ENCODE results near the gene KRT77. TPM values are rescaled to one million over a fixed set of nuclear protein-coding genes. Genes with fewer than 3 reads are reported as not detected.

Gene KRT77
- not detected for polyA plus RNA-seq (2012; ENCODE audit: insufficient read length, low read depth)

DNA sequence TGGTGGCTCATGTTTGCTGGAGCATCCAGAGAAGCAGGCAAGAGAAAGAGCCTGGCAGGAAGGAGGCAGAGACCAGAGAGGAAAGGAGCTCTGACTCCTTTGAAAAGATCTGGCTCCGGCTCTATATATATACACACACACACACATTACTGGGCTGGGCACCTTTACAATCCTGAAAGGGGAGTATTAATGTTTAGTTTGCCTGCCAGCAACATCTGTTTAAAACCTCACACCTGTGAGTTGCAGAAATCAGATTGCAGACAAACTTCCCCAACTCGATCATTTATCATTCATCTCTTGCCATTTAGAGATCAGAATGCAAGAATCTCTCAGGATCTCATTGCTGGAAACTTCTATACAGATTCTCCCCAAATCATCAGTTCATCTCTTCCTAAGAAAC is at the start of gene KRT77:
Gene KRT77 (minus strand): TSS at position 101 of the 400 bp plus-strand sequence. CDS start 90 bp downstream, at position 11.
- TF ChIP-seq, protein P1, sequence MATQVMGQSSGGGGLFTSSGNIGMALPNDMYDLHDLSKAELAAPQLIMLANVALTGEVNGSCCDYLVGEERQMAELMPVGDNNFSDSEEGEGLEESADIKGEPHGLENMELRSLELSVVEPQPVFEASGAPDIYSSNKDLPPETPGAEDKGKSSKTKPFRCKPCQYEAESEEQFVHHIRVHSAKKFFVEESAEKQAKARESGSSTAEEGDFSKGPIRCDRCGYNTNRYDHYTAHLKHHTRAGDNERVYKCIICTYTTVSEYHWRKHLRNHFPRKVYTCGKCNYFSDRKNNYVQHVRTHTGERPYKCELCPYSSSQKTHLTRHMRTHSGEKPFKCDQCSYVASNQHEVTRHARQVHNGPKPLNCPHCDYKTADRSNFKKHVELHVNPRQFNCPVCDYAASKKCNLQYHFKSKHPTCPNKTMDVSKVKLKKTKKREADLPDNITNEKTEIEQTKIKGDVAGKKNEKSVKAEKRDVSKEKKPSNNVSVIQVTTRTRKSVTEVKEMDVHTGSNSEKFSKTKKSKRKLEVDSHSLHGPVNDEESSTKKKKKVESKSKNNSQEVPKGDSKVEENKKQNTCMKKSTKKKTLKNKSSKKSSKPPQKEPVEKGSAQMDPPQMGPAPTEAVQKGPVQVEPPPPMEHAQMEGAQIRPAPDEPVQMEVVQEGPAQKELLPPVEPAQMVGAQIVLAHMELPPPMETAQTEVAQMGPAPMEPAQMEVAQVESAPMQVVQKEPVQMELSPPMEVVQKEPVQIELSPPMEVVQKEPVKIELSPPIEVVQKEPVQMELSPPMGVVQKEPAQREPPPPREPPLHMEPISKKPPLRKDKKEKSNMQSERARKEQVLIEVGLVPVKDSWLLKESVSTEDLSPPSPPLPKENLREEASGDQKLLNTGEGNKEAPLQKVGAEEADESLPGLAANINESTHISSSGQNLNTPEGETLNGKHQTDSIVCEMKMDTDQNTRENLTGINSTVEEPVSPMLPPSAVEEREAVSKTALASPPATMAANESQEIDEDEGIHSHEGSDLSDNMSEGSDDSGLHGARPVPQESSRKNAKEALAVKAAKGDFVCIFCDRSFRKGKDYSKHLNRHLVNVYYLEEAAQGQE (IDR thresholded peaks at IDR 0.05; ENCODE audit: insufficient read depth in 1 of 2, low read depth in 2 of 2, low read length in 2 of 2): no peak
- TF ChIP-seq SIN3A (IDR thresholded peaks at IDR 0.05; ENCODE audit: borderline replicate concordance, insufficient read depth, low read length) (no peak), POLR2AphosphoS5 (IDR thresholded peaks at IDR 0.05; ENCODE audit: low read depth, low read length) (no peak), FOXP2 (optimal IDR thresholded peaks at IDR 0.05; ENCODE audit: borderline replicate concordance, extremely low read depth, extremely low read length, insufficient read depth) (no peak), TAF1 (IDR thresholded peaks at IDR 0.05; ENCODE audit: borderline replicate concordance, insufficient read depth, low read length) (no peak)

DNA sequence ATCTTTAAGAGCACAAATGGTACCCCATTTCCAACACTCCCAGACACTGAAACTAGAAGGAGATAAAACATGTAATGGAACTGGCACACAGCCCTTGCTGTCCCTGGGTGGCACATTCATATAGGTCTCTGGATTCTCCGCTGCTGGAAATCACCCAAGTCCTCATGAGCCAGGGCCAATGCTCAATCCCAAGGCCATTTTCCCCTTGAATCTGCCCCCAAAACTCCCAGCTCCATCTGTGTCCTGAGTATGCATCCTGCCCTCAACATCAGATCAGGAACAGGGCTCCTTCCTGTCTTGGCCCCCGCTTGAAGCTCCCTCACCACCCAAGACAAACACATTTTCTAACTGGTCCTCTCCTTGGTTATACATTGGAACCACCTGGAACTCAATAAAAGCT is 49.2 kb upstream of the KRT77 start:
- TF ChIP-seq, protein P1 (IDR thresholded peaks at IDR 0.05; ENCODE audit: insufficient read depth in 1 of 2, low read depth in 2 of 2, low read length in 2 of 2): no peak
- TF ChIP-seq TAF1 (IDR thresholded peaks at IDR 0.05; ENCODE audit: borderline replicate concordance, insufficient read depth, low read length) (no peak), SIN3A (IDR thresholded peaks at IDR 0.05; ENCODE audit: borderline replicate concordance, insufficient read depth, low read length) (no peak), POLR2AphosphoS5 (IDR thresholded peaks at IDR 0.05; ENCODE audit: low read depth, low read length) (no peak), FOXP2 (optimal IDR thresholded peaks at IDR 0.05; ENCODE audit: borderline replicate concordance, extremely low read depth, extremely low read length, insufficient read depth) (no peak)

DNA sequence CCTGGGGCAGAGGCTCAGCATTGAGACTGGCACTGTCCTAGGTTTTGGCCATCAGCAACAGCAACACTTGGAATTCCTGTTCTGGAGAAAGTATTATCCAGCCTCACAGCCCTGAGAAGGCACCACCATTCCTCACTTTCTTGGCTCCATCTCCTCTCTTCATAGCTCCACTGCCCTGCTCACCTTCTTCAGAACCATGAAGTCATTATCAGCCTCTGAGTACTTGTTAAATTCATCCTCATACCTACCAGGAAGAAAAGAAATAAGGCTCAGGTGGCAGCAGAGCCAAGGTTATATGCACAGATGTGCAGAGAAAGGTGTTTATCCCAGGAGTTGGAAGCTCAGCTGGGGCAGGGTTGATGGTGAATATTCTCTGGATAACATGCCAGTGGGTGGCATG is 48.5 kb upstream of the KRT77 start:
- TF ChIP-seq SIN3A (IDR thresholded peaks at IDR 0.05; ENCODE audit: borderline replicate concordance, insufficient read depth, low read length): no peak
- TF ChIP-seq, protein P1 (IDR thresholded peaks at IDR 0.05; ENCODE audit: insufficient read depth in 1 of 2, low read depth in 2 of 2, low read length in 2 of 2): no peak
- no peak for TF ChIP-seq TAF1 (IDR thresholded peaks at IDR 0.05; ENCODE audit: borderline replicate concordance, insufficient read depth, low read length)
- TF ChIP-seq FOXP2 (optimal IDR thresholded peaks at IDR 0.05; ENCODE audit: borderline replicate concordance, extremely low read depth, extremely low read length, insufficient read depth): no peak
- TF ChIP-seq POLR2AphosphoS5 (IDR thresholded peaks at IDR 0.05; ENCODE audit: low read depth, low read length): no peak

DNA sequence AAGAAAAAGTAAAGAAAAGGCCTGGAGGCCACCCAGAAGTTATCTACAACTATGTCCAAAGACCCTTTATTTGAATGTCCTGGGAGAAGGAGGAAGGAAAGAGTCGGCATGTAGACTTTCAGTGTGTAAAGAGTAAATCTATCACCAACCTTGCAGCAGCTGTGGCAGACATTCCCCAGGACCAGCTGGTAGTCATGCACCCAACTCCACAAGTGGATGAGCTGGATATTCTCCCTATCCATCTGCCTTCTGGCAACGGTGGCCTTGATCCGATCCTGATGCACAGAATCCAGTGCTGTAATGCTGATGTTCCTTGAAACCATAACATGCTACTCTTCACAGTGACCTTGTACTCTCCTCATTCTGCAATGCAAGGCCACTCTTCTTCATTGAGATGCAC is 46.5 kb upstream of the KRT77 start:
- no peak for TF ChIP-seq FOXP2 (optimal IDR thresholded peaks at IDR 0.05; ENCODE audit: borderline replicate concordance, extremely low read depth, extremely low read length, insufficient read depth)
- TF ChIP-seq, protein P1 (IDR thresholded peaks at IDR 0.05; ENCODE audit: insufficient read depth in 1 of 2, low read depth in 2 of 2, low read length in 2 of 2): no peak
- no peak for TF ChIP-seq POLR2AphosphoS5 (IDR thresholded peaks at IDR 0.05; ENCODE audit: low read depth, low read length)
- TF ChIP-seq SIN3A (IDR thresholded peaks at IDR 0.05; ENCODE audit: borderline replicate concordance, insufficient read depth, low read length): no peak
- no peak for TF ChIP-seq TAF1 (IDR thresholded peaks at IDR 0.05; ENCODE audit: borderline replicate concordance, insufficient read depth, low read length)

DNA sequence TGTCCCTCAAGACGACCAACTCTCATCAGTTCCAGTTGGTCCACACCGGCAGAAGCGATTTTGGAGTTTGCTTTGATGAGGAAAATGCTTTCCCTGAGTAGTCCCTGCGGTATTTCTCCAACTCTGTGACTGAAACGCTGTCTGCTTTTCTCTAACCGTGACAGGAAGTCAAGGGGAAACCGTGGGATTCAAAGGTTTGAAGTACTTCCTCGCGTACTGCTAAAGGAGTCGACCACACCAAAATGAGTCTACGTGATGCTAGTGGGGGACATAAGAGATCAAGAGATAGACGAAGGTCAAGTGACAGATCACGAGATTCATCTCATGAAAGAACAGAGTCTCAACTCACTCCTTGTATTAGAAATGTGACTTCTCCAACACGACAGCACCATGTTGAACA is 45.3 kb upstream of the KRT77 start:
- no peak for TF ChIP-seq SIN3A (IDR thresholded peaks at IDR 0.05; ENCODE audit: borderline replicate concordance, insufficient read depth, low read length)
- no peak for TF ChIP-seq TAF1 (IDR thresholded peaks at IDR 0.05; ENCODE audit: borderline replicate concordance, insufficient read depth, low read length)
- TF ChIP-seq POLR2AphosphoS5 (IDR thresholded peaks at IDR 0.05; ENCODE audit: low read depth, low read length): no peak
- TF ChIP-seq, protein P1 (IDR thresholded peaks at IDR 0.05; ENCODE audit: insufficient read depth in 1 of 2, low read depth in 2 of 2, low read length in 2 of 2): no peak
- TF ChIP-seq FOXP2 (optimal IDR thresholded peaks at IDR 0.05; ENCODE audit: borderline replicate concordance, extremely low read depth, extremely low read length, insufficient read depth): no peak
